GM10248 (cell line): ENCODE measurements around the gene KRTAP13-1.

ENCODE experiments used
- CTCF ChIA-PET: fragments of 300-600 bp; sonication (Branson Sonifier 250); formaldehyde crosslinking; extraction: SDS; loops from one replicate; lab custom pipeline; 2021; ENCODE audit warnings: antibody characterized with exemption; lab: Yijun Ruan, JAX
- POLR2A ChIA-PET: fragments of 350-650 bp; sonication (Branson Sonifier 250); formaldehyde crosslinking; extraction: SDS; loops from one replicate; lab custom pipeline; 2020; ENCODE audit warnings: antibody characterized with exemption; lab: Yijun Ruan, JAX
- DNase-seq: peaks from one replicate; pipeline ENCODE4 v3.0.0; 2012; ENCODE audit errors: extremely low spot score
- TF ChIP-seq, protein P1 (sequence below): IDR thresholded peaks from 2 replicates; pipeline ENCODE4 v1.5.1; 2012; ENCODE audit warnings: mild to moderate bottlenecking, low read depth; ENCODE audit errors: extremely low read depth, missing control alignments, control extremely low read depth

KRTAP13-1 gene, protein sequence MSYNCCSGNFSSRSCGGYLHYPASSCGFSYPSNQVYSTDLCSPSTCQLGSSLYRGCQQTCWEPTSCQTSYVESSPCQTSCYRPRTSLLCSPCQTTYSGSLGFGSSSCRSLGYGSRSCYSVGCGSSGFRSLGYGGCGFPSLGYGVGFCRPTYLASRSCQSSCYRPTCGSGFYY

DNA sequence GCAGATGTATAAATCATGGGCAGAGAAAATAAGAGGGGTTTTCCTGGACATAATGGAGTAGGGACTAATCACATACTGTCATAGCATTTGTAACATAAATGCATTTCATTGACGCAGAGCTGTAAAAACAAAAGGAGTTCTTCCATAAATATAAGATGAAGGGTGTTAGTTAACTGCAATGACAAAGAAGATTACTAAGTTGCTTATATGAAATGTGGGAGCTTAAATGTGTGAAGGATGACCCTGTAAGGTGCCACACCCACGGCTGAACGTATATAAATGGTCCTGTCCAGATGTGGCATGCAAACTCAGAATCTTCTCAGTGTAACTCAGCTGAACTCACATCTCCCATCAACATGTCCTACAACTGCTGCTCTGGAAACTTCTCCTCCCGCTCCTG lies at the start of gene KRTAP13-1:
Gene KRTAP13-1, plus strand, starts transcription at position 301 of the 400 bp plus-strand sequence. Its CDS starts 56 bp downstream, at position 357.
- ChIA-PET CTCF (no interaction called here), POLR2A (no interaction called here)
- no peak for DNase-seq
- TF ChIP-seq, protein P1, sequence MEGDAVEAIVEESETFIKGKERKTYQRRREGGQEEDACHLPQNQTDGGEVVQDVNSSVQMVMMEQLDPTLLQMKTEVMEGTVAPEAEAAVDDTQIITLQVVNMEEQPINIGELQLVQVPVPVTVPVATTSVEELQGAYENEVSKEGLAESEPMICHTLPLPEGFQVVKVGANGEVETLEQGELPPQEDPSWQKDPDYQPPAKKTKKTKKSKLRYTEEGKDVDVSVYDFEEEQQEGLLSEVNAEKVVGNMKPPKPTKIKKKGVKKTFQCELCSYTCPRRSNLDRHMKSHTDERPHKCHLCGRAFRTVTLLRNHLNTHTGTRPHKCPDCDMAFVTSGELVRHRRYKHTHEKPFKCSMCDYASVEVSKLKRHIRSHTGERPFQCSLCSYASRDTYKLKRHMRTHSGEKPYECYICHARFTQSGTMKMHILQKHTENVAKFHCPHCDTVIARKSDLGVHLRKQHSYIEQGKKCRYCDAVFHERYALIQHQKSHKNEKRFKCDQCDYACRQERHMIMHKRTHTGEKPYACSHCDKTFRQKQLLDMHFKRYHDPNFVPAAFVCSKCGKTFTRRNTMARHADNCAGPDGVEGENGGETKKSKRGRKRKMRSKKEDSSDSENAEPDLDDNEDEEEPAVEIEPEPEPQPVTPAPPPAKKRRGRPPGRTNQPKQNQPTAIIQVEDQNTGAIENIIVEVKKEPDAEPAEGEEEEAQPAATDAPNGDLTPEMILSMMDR: no peak

DNA sequence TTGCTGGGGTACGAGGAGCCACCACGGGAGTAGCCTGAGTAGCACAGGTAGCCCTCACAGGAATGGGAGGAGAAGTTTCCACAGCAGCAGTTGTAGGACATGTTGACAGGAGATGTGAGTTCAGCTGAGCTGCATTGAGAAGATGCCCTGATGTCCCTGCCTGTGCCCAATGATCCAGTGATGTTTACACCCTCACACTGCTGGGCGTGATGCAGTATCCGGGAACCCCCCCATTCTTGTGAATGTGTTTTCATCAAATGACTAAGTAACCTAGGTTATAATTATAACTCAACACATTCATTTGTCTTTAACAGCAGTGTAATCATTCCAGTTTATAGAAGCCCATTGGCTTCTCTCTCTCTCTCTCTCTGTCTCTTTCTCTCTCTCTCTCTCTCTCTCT lies 47.3 kb upstream of the KRTAP13-1 start, which contains the start of gene KRTAP23-1:
Gene KRTAP23-1, minus strand, starts transcription at position 101 of the 400 bp plus-strand sequence. Its CDS starts 0 bp downstream, at position 101.
- POLR2A ChIA-PET: no interaction called here
- DNase-seq: no peak
- TF ChIP-seq, protein P1: no peak
- CTCF ChIA-PET: interaction anchor here (1.4 kb wide), 1 partner anchor 15 kb away, joined by 3 read pairs; no protein-coding TSS in a partner anchor

DNA sequence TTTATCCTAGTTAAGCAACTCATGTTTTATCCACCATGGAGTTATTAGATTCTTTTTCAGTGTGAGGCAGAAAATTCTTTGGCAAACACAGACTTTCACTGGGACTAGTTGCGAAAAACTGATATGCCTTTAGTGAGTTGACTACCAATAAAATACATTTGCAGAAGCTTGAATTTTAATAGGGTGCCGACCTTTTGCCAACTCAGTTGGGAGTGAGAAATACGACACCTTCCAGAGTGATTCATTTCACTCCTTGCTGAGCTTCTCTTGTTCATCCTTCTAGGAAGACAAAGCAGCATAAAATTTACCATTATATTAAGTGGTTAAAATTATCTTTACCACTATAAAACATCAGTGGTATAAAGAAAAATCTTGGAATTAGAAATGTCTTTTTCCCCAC lies 46.3 kb upstream of the KRTAP13-1 start:
- TF ChIP-seq, protein P1: no peak
- DNase-seq: no peak
- CTCF ChIA-PET: interaction anchor here (0.7 to 1.4 kb wide), 3 partner anchors 9 to 81 kb away, joined by 3 read pairs; no protein-coding TSS in a partner anchor
- POLR2A ChIA-PET: no interaction called here

DNA sequence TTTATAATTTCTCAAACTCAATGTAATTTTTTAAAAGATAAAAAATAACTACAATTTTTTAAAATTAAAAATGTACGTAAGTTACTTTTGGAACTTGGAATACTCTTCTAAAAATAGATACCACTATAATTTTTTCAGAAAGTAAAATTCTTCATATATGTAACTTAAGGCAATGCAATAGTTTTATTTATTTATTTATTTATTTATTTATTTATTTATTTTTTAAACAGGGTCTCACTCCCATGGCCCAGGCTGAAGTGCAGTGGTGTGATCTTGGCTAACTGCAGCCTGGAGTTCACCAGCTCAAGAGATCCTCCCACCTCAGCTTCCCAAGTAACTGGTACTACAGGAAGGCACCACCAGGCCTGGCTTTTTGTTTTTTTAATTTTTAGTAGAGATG lies 44.3 kb upstream of the KRTAP13-1 start:
- CTCF ChIA-PET: interaction anchor here (1.2 kb wide), 1 partner anchor 9 kb away, joined by 3 read pairs; no protein-coding TSS in a partner anchor
- TF ChIP-seq, protein P1: no peak
- no peak for DNase-seq
- POLR2A ChIA-PET: no interaction called here

DNA sequence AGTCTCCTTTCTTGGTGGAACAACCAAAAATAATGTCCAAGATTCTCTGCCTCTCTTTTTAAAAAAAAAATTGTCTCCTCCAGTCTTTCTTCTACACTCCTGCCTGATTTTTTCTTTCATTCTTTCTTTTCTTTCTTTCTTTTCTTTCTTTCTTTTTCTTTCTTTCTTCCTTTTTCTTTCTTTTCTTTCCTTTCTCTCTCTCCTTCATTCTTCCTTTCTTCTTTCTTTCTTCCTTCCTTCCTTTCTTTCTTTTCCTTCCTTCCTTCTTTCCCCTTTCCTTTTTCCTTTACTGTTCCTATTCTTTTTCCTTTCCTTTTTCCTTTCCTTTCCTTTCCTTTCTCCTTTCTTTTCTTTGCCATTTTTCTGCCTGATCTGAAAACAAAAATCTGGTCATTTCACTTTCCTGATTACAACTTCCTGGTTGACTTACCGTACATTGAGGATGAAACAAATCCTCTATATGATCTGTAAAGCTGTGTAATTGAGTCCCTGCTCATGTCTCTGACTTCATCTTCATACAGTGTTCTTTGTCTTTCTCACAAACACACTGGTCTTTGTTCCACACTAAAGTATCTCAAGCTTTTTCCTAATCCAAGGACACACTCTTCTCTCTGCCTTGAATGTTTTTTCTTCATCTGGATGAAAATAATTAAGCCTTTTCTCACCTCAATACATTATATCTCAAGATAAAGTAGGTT lies 41.4 kb upstream of the KRTAP13-1 start:
- DNase-seq: no peak
- ChIA-PET POLR2A (no interaction called here), CTCF (interaction anchor here (1.5 kb wide), 1 partner anchor 17 kb away, joined by 5 read pairs; the partner anchor contains the start of gene KRTAP13-2)
- TF ChIP-seq, protein P1: no peak

DNA sequence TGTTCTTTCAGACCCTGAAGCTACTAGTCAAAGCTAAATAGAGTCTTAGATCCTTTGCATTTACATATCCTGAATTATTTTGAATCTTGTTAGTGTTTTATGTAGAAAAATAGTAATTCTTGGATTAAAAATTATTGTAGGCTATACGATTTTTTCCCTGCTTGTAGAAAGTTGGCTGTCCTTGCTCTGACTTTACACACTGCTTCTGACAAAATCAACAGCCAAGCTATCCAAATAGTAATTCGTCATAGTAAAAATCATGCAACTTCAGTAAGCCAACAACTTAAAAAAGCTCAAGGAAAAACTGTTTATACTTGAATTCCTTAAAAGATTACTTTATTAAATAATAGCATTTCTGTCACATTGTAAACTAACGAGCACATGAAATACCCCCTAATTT lies 39.9 kb upstream of the KRTAP13-1 start:
- CTCF ChIA-PET: interaction anchor here (1.2 to 1.5 kb wide), 2 partner anchors 14 to 16 kb away, joined by 3 to 5 read pairs; partner anchors contain the start of gene KRTAP13-2
- TF ChIP-seq, protein P1: no peak

More for the DNA sequence above, 39.9 kb upstream of the KRTAP13-1 start:
- no peak for DNase-seq
- POLR2A ChIA-PET: no interaction called here
